GM21786 (cell line): Measurements from ENCODE around the gene GRIK4.

Experiments used
- ATAC-seq: cut with Tn5 transposase; IDR thresholded peaks from one replicate; pipeline ENCODE4 v1.9.1; 2021; ENCODE audit not compliant: unreplicated experiment

GRIK4 gene

DNA sequence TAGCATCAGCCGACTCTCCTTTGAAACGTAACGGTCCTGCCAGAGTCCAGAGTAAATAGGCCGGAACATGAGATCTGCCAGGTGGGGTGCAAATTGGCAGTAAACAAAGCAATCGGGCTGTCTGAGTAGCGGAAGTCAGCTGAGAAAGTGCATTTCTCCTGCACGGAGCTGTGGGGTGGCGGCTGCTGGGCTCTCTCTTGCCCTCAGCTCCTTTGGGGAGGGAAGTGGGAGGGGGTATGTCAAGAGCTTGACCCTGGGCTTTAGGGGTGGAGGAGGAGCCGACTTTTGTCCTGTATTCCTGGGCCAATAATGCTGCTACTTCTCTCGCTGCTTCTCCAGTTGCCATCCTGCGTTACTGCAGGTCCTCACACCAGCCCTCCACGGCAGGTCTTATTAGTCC, 11.6 kb downstream of the GRIK4 start:
- ATAC-seq: no peak

DNA sequence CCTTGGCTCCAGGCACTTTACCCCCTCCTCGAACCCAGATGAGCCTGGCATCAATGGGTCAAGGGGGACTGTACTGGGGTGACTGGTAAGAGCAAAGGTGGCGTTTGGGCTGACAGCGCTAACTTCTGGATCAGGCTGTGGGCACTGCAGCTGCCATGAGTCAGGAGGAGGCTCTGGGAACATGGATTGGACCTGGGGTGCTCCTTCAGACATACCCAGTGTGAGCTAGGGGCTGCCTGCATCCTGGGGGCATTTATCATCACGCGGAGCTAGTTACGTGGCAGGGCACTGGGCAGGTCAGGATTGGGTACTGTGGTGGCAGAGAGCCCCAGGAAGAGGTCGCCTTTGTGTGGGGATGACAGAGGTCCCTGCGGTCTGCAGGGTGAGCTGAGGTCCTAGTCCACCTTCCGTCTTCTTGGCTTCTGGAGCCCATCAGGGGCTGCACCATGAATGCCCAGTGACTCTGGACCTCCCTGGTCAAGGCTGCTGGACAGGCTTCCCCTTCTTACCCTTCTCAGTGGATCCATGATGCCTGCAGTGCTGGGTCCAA, 13.1 kb downstream of the GRIK4 start:
- no peak for ATAC-seq

- no peak for ATAC-seq
Observed at GRCh38 chr11:120525261-120526171, 14.0 kb downstream of the GRIK4 start.

GRCh38 chr11:120526241-120526640, 14.7 kb downstream of the GRIK4 start:
- no peak for ATAC-seq

DNA sequence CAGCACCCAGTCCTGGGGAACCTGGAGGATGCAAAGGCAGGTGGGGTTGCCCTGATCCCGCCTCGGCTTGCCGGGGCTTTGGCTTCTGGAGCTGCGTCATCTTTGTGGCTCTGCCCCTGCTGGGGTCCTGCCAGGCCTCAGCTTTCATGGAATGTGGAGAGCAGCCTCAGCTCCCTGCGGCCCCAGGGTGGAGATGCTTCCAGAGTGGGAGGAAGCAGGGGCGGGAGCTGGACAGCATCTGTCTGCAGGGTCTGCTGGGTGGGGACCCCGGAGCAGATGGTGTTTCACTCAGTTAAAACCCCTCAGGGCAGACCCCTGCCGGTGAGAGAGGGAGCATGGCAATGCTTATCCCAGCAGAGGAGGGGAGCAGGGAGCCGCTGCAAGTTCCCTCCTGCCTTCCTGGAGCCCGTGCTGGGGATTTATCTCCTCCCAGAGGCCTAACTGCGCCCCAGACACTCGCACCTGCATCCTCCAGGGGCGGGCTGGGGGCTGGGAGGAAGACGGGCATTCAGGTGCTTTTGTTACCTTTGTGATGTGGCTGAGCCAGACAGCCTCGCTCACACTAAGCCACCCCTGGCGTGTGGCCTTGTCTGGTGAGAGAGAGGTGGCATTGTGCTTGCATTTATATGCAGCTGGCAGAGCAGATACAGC, 15.7 kb downstream of the GRIK4 start:
- no peak for ATAC-seq

- ATAC-seq: no peak
Observed at GRCh38 chr11:120528749-120529148, 17.2 kb downstream of the GRIK4 start.

- ATAC-seq: no peak
Observed at GRCh38 chr11:120529214-120529613, 17.7 kb downstream of the GRIK4 start.

DNA sequence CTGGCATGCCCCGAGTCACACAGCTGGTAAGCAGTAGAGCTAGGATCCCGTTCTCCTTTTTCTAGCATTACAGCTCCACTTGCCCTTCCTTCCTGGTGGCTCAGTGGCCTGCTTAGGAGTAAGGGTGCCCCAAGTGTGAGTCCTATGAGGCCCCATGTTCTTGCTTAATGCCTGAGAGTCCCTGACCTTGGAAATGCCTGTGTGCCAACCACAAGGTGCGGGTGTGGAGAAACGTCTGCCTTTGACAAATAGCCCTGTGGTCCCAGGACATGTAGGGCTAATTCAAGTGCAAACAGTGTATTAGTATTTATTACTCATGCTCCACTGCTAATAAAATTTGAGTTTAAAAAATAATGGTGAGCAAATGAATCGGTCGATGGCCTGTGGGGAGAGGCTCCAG, 18.4 kb downstream of the GRIK4 start:
- no peak for ATAC-seq

DNA sequence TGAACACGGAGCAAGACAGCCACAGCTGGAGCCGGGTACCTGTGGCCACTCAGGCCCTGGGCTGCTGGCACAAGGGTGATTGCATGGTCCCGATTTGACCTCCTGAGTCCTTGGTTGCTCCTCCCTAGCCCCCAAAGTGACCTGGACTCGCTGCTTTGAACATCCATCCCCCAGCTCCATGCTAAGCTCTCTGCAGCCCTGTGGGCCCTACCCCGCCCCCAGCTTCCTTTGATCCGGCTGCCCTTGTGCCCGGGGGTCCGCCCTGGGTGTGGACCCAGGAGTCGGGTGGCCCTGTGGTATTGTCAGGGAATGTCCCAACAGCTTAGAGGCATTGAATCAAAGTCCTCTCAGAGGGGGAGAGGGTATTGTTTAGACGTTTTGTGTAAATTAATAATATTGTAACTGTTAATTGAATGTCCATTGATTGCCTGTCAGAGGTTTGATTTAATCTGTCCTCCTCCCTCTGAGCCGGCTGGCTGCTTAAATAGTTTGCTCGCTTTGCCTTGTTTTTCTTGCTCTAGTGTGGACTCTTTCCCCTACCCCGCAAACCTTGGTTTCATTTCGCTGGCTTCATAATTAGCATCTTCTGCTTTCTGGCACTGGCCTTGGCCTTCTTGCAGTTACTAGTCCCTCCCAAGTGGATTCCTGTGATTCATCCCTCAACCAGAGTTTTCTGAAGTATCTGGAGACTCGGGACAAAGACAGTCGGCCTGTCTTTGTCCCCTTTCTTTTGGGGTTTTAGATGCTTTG, 20.7 kb downstream of the GRIK4 start:
- no peak for ATAC-seq

DNA sequence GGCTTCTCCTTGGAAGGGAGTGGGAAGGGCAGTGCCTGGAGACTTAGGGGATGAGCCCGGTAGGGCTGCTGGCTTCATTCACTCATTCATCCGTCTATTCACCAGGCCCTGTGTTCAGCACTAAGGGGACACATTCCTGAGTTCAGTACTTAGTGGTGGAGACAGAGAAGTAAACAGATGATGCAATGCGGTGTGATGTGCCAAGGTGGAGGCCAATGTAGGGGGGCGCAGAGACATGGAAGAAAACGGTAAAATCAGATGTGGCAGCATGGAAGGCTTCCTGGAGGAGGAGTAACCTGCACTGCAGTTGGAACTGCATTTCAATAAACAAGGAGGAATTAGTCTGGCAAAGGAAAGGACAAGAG, 21.3 kb downstream of the GRIK4 start:
- ATAC-seq: no peak

- no peak for ATAC-seq
Observed at GRCh38 chr11:120536091-120536796, 24.7 kb downstream of the GRIK4 start.

DNA sequence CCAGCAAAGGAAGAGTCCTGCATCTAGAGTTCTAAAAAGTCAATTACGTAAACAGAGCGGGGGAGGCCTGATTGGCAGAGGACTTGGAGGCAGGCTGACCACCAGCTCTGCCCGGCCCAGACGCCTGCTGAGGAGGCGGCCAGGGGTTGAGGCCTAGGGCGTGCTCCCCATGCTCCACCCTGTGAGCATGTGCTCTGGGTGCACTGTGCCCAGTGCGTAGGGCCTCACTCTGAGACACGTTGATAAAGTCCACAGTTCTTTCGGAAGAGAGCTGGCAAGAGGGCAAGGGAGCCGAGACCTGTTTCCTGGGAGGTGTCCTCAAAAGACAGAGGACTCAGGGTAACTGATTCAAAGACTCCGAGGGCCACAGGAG, 25.2 kb downstream of the GRIK4 start:
- no peak for ATAC-seq

- ATAC-seq: no peak
Observed at GRCh38 chr11:120537996-120538395, 26.4 kb downstream of the GRIK4 start.

DNA sequence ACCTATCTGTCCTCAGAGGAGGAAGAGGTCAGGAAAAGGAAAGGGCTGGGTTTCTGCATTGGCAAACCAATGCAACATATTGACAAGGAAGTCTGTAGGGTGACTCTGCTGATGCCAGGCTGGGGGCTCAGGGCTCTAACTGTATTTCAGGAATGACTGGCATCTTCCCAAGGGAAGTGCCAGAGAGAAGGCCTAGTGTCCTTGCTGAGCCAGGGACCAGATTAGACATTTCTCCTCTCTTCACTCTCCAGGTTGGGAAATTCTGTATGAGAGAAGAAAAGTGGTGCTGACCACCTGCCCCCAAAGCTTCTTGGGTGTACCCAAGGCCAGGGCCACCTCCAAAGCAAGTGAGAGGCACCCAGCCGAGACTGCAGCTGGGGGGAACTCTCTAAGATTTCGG, 27.2 kb downstream of the GRIK4 start:
- no peak for ATAC-seq

- no peak for ATAC-seq
Observed at GRCh38 chr11:120539667-120540369, 28.3 kb downstream of the GRIK4 start.

DNA sequence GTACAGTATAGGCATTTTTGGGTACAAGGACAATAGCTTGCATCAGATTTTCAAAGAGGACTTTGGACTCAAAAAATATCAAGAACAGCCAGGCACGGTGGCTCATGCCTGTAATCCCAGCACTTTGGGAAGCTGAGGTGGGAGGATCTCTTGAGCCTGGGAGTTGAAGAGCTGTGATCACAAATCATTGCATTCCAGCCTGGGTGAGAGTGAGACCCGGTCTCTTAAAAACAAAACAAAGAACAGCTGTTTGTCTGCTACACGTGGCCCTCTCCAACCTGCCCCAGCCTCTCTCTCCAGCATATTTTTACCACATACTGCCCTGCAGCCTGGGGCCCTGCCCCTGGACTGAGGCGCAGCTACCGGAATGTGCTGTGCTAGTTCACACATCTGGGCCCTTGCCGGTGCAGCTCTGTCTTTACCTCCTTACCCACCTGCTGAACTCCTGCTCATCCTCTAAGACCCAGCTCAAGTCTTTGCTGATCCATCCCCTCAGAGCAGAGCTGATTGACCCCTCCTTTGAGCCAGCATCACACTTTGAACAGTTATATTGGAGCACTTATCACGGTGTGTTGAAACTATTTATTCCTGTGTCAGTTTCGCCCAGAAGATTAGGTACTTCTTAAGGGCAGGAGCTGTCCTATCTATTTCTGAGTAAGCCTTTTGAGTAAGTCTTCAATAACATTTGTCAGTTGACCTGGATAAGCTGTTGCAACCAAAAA, 29.4 kb downstream of the GRIK4 start:
- no peak for ATAC-seq

GRCh38 chr11:120543521-120544215, 32.1 kb downstream of the GRIK4 start:
- ATAC-seq: no peak

DNA sequence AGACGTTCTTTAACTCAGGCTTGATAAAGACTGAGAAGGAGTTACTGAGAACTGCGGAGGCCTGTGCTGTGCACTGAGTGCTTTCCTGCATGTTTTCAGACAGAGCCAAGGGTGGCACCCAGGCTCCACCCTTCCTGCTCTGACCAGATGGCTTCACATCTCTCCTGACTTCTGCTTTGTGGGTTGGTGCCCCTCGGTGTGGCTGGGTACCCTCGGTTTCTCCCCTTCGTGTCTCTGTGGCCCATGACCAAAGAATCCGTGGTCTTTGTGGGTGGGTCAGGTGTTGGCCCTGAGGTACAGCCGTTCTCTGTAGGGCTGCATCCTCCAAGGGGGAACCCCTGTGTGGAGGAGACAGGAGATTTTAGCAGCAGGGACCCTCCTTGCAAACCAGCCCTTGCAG, 34.3 kb downstream of the GRIK4 start:
- no peak for ATAC-seq
